IMR-90 (cell line): ENCODE data around the gene VPS4B. TPM values are rescaled to one million over a fixed set of nuclear protein-coding genes. Genes with fewer than 3 reads are reported as not detected.

Experiments used
- ATAC-seq: fragments of 200-7000 bp; cut with Tn5 transposase; 2 replicates; pipeline ENCODE4 v1.9.1; 2020; ENCODE audit warnings: low read depth, mild to moderate bottlenecking, moderate library complexity
- BruUV-seq: library from RNA; stranded (reverse); fragments of 400-500 nt; replicated peaks from 2 replicates; lab custom pipeline; 2021; lab: Mats Ljungman, UMichigan
- CTCF ChIA-PET: fragments of 300-600 bp; formaldehyde crosslinking; extraction: SDS; loops from one replicate; lab custom pipeline; 2021; ENCODE audit warnings: antibody characterized with exemption; lab: Yijun Ruan, JAX
- POLR2A ChIA-PET: fragments of 300-600 bp; sonication (Branson Sonifier 250); formaldehyde crosslinking; loops from one replicate; lab custom pipeline; 2022; ENCODE audit warnings: antibody characterized with exemption; ENCODE audit not compliant: unreplicated experiment; lab: Charles Lee
- DNase-seq: peaks from one replicate; pipeline ENCODE4 v3.0.0; 2013
- H2AFZ ChIP-seq: replicated peaks from 2 replicates; pipeline ENCODE3; 2013; ENCODE audit warnings: low read length, mild to moderate bottlenecking; ENCODE audit not compliant: poor library complexity
- H2AK5ac ChIP-seq: 2 replicates; pipeline ENCODE4 v1.6.1; 2013; ENCODE audit warnings: low read depth, low read length, inconsistent platforms
- H2AK9ac ChIP-seq: replicated peaks from 2 replicates; pipeline ENCODE3; 2013; ENCODE audit warnings: mild to moderate bottlenecking, low read depth, low read length, moderate library complexity; ENCODE audit not compliant: poor library complexity
- H2BK120ac ChIP-seq: 2 replicates; pipeline ENCODE4 v1.6.1; 2013; ENCODE audit warnings: low read depth, low read length, inconsistent platforms
- H2BK15ac ChIP-seq: 3 replicates; pipeline ENCODE4 v1.6.1; 2013; ENCODE audit warnings: low read depth, low read length, inconsistent platforms
- H2BK20ac ChIP-seq: 2 replicates; pipeline ENCODE4 v1.6.1; 2013; ENCODE audit warnings: low read depth, mild to moderate bottlenecking, inconsistent platforms, low read length, moderate library complexity
- H2BK5ac ChIP-seq: 2 replicates; pipeline ENCODE4 v1.6.1; 2013; ENCODE audit warnings: mild to moderate bottlenecking, low read depth, low read length, inconsistent platforms; ENCODE audit not compliant: poor library complexity, severe bottlenecking
- H3K14ac ChIP-seq: replicated peaks from 2 replicates; pipeline ENCODE4 v1.6.1; 2013; ENCODE audit warnings: low read depth, low read length, inconsistent platforms
- H3K18ac ChIP-seq: 2 replicates; pipeline ENCODE4 v1.6.1; 2013; ENCODE audit warnings: low read depth, low read length, control low read depth
- H3K23ac ChIP-seq: 2 replicates; pipeline ENCODE4 v1.6.1; 2013; ENCODE audit warnings: low read depth, low read length, inconsistent platforms
- H3K27ac ChIP-seq: 2 replicates; pipeline ENCODE4 v1.5.1; 2013; ENCODE audit warnings: mild to moderate bottlenecking, control low read depth, low read length; ENCODE audit not compliant: insufficient read depth
- H3K27me3 ChIP-seq: 2 replicates; pipeline ENCODE4 v1.6.1; 2013; ENCODE audit warnings: low read length; ENCODE audit not compliant: control insufficient read depth, insufficient read depth
- H3K36me3 ChIP-seq: 2 replicates; pipeline ENCODE4 v1.6.1; 2013; ENCODE audit warnings: low read length, mixed read lengths; ENCODE audit not compliant: control insufficient read depth, insufficient read depth
- H3K4ac ChIP-seq: 2 replicates; pipeline ENCODE4 v1.6.1; 2013; ENCODE audit warnings: low read depth, low read length, inconsistent platforms
- H3K4me1 ChIP-seq: 2 replicates; pipeline ENCODE4 v1.6.1; 2013; ENCODE audit warnings: low read length, mixed read lengths; ENCODE audit not compliant: control insufficient read depth, insufficient read depth
- H3K4me2 ChIP-seq: 2 replicates; pipeline ENCODE4 v1.6.1; 2013; ENCODE audit warnings: low read depth, mild to moderate bottlenecking, control low read depth, low read length, moderate library complexity
- H3K4me3 ChIP-seq: 2 replicates; pipeline ENCODE4 v1.5.1; 2013; ENCODE audit warnings: low read depth, mild to moderate bottlenecking, control low read depth, low read length, moderate library complexity; ENCODE audit not compliant: insufficient read depth
- H3K56ac ChIP-seq: 2 replicates; pipeline ENCODE4 v1.6.1; 2013; ENCODE audit warnings: low read length, inconsistent platforms; ENCODE audit not compliant: insufficient read depth; ENCODE audit errors: extremely low read depth
- H3K79me1 ChIP-seq, 2 experiments: 2 replicates each; pipeline ENCODE4 v1.6.1; 2013; ENCODE audit warnings: low read length in 2 of 2, inconsistent platforms in 1 of 2, low read depth in 1 of 2
- H3K9ac ChIP-seq: 2 replicates; pipeline ENCODE4 v1.6.1; 2013; ENCODE audit warnings: low read depth, low read length, control low read depth
- H3K9me1 ChIP-seq: 2 replicates; pipeline ENCODE4 v1.6.1; 2013; ENCODE audit warnings: low read length, inconsistent platforms; ENCODE audit not compliant: insufficient read depth
- H3K9me3 ChIP-seq: 2 replicates; pipeline ENCODE4 v1.6.1; 2013; ENCODE audit warnings: low read length; ENCODE audit not compliant: control insufficient read depth, insufficient read depth
- H4K20me1 ChIP-seq: 2 replicates; pipeline ENCODE4 v1.6.1; 2013; ENCODE audit warnings: low read length, inconsistent platforms; ENCODE audit not compliant: insufficient read depth
- H4K5ac ChIP-seq: 2 replicates; pipeline ENCODE4 v1.6.1; 2013; ENCODE audit warnings: mild to moderate bottlenecking, low read depth, low read length, control low read depth
- H4K8ac ChIP-seq, 2 experiments: 2 replicates each; pipeline ENCODE4 v1.6.1; 2013; ENCODE audit warnings: low read depth in 2 of 2, low read length in 2 of 2, control low read depth in 1 of 2, inconsistent platforms in 1 of 2
- H4K91ac ChIP-seq: 2 replicates; pipeline ENCODE4 v1.6.1; 2013; ENCODE audit warnings: low read depth, low read length, inconsistent platforms; ENCODE audit not compliant: insufficient read depth
- CEBPB ChIP-seq: IDR thresholded peaks from 2 replicates; pipeline ENCODE4 v1.6.1; 2012; ENCODE audit warnings: low read depth, low read length, improper control_type of control experiment
- MAFK ChIP-seq: IDR thresholded peaks from 2 replicates; pipeline ENCODE4 v1.6.1; 2012; ENCODE audit warnings: low read depth, low read length, improper control_type of control experiment
- MAZ ChIP-seq: IDR thresholded peaks from 2 replicates; pipeline ENCODE4 v1.6.1; 2012; ENCODE audit warnings: low read depth, mild to moderate bottlenecking, low read length, improper control_type of control experiment, moderate library complexity, borderline replicate concordance
- NFE2L2 ChIP-seq: fragments of 150-350 bp; IDR thresholded peaks from 2 replicates; pipeline ENCODE4 v1.6.1; 2016; ENCODE audit warnings: low read depth, mild to moderate bottlenecking, low read length
- POLR2A ChIP-seq: IDR thresholded peaks from 2 replicates; pipeline ENCODE4 v1.6.1; 2012; ENCODE audit warnings: mild to moderate bottlenecking, low read depth, low read length
- WGBS, 2 experiments: methylation state at CpG; one replicate each; pipeline versions ENCODE4 v1.1.5 to v1.1.7; 2013; ENCODE audit warnings: missing lambda C conversion rate in 2 of 2; ENCODE audit not compliant: insufficient read length in 1 of 2; ENCODE audit errors: extremely low coverage in 2 of 2; 5-methylcytosine and 5-hydroxymethylcytosine counted together
- dilution Hi-C: fragments of 300-500 bp; cut with HindIII; formaldehyde crosslinking; loops from one replicate; pipeline ENCODE4 v1.14.3; 2018; ENCODE audit warnings: low sequenced_read_pairs; ENCODE audit not compliant: unreplicated experiment
- in situ Hi-C: fragments of 300-500 bp; cut with MboI; formaldehyde crosslinking; loops from 3 replicates; pipeline ENCODE4 v1.14.3; 2019; ENCODE audit warnings: low sequenced_read_pairs, inconsistent platforms, mixed read lengths
- intact Hi-C: fragments of 100-400 bp; cut with micrococcal nuclease; formaldehyde crosslinking; loops from 2 replicates; pipeline ENCODE4 v1.10.0; 2022
- polyA plus RNA-seq, 3 experiments: library from polyadenylated mRNA; depleted of rRNA; stranded (reverse); fragments of >200 nt; gene quantifications; 2 replicates each; pipeline ENCODE4 v1.2.3, GENCODE V29; 2012; ENCODE audit warnings: low replicate concordance in 1 of 3
- total RNA-seq: library from RNA; depleted of rRNA; stranded (reverse); fragments of >200 nt; gene quantifications from 2 replicates; pipeline ENCODE4 v1.2.3, GENCODE V29; 2012

Gene VPS4B
- total and polyA plus RNA-seq, 2 of the 4 experiments (the other 2 are of a cell fraction) = 16.2 to 31.5 TPM

GRCh38 chr18:63350230-63350629, 72.0 kb downstream of the VPS4B start:
- ChIA-PET POLR2A (no interaction called here), CTCF (interaction anchor here (1.2 to 1.4 kb wide), 2 partner anchors 11 to 333 kb away, joined by 3 read pairs; no protein-coding TSS in a partner anchor)
- no peak overlapping the region for H3K4ac ChIP-seq
- H3K27ac ChIP-seq = no peak overlapping the region
- no peak overlapping the region for H2BK15ac ChIP-seq
- dilution Hi-C loops (no loop called here), intact Hi-C loops (no loop called here), in situ Hi-C loops (no loop called here)
- H3K9me1 ChIP-seq = no peaks in the 10 kb centered on the region
- WGBS, 2 experiments = no CpG with 5 or more reads among the region's 2 CpGs
- no peak overlapping the region for H2AK5ac ChIP-seq
- TF ChIP-seq MAZ = no peak
- no peak for TF ChIP-seq MAFK
- no peak for TF ChIP-seq NFE2L2
- TF ChIP-seq CEBPB = no peak
- no peak for TF ChIP-seq POLR2A
- no peak overlapping the region for H3K18ac ChIP-seq
- no peaks in the 10 kb centered on the region for H3K9me3 ChIP-seq
- no peak overlapping the region for H3K4me3 ChIP-seq
- no peak overlapping the region for H2AK9ac ChIP-seq
- no peak overlapping the region for H3K23ac ChIP-seq
- no peak overlapping the region for H2BK20ac ChIP-seq
- no TSS peak for BruUV-seq
- no peak overlapping the region for H3K9ac ChIP-seq
- H3K4me2 ChIP-seq = no peak overlapping the region
- no peak overlapping the region for H4K8ac ChIP-seq
- no peak overlapping the region for H4K5ac ChIP-seq
- no peaks in the 10 kb centered on the region for H3K4me1 ChIP-seq
- H2AFZ ChIP-seq = no peak overlapping the region
- ATAC-seq (no peak), DNase-seq (no peak)
- H3K79me1 ChIP-seq = peaks cover 7 to 29% of the 10 kb centered on the region in 2 experiments
- H3K36me3 ChIP-seq = peaks cover 56% of the 10 kb centered on the region
- H2BK5ac ChIP-seq = no peak overlapping the region
- H2BK120ac ChIP-seq = no peak overlapping the region
- no peak overlapping the region for H3K56ac ChIP-seq
- no peaks in the 10 kb centered on the region; the same call in 1 of the 2 replicates for H4K20me1 ChIP-seq
- no peak overlapping the region for H4K91ac ChIP-seq
- H3K14ac ChIP-seq = no peak overlapping the region
- H3K27me3 ChIP-seq = no peaks in the 10 kb centered on the region
